HUES6 (cell line): Measurements from ENCODE around the gene KCNA3.

Experiments
- H3K27ac ChIP-seq: 2 replicates; pipeline ENCODE4 v1.7.0; 2013; ENCODE audit warnings: low read depth, mild to moderate bottlenecking, low read length, inconsistent platforms
- H3K27me3 ChIP-seq: 2 replicates; pipeline ENCODE4 v1.6.1; 2013; ENCODE audit warnings: low read length; ENCODE audit not compliant: control insufficient read depth, insufficient read depth
- H3K36me3 ChIP-seq: 2 replicates; pipeline ENCODE4 v1.6.1; 2013; ENCODE audit warnings: low read length; ENCODE audit not compliant: control insufficient read depth, insufficient read depth
- H3K4me1 ChIP-seq: 2 replicates; pipeline ENCODE4 v1.6.1; 2013; ENCODE audit warnings: low read length; ENCODE audit not compliant: control insufficient read depth, insufficient read depth
- H3K4me3 ChIP-seq: 2 replicates; pipeline ENCODE4 v1.5.1; 2013; ENCODE audit warnings: low read depth, low read length
- H3K9ac ChIP-seq: one replicate; pipeline ENCODE4 v1.6.1; 2013; ENCODE audit warnings: mild to moderate bottlenecking, low read length
- H3K9me3 ChIP-seq: 2 replicates; pipeline ENCODE4 v1.6.1; 2013; ENCODE audit warnings: low read depth, low read length; ENCODE audit not compliant: control insufficient read depth, insufficient read depth

KCNA3 gene

GRCh38 chr1:110628323-110629105 lies 46.2 kb downstream of the KCNA3 start:
- Histone ChIP-seq H3K36me3 (no peaks in the 10 kb centered on the region), H3K4me3 (no peak overlapping the region), H3K4me1 (no peaks in the 10 kb centered on the region), H3K9me3 (no peaks in the 10 kb centered on the region), H3K9ac (no peak overlapping the region), H3K27me3 (peaks cover 23% of the 10 kb centered on the region), H3K27ac (no peak overlapping the region)

GRCh38 chr1:110627764-110628163 lies 47.0 kb downstream of the KCNA3 start:
- no peaks in the 10 kb centered on the region for H3K4me1 ChIP-seq
- no peak overlapping the region for H3K27ac ChIP-seq
- H3K27me3 ChIP-seq = peaks cover 30% of the 10 kb centered on the region
- no peak overlapping the region for H3K9ac ChIP-seq
- no peaks in the 10 kb centered on the region for H3K36me3 ChIP-seq
- H3K4me3 ChIP-seq = no peak overlapping the region
- H3K9me3 ChIP-seq = no peaks in the 10 kb centered on the region

GRCh38 chr1:110626889-110627288 lies 47.9 kb downstream of the KCNA3 start:
- Histone ChIP-seq H3K36me3 (no peaks in the 10 kb centered on the region), H3K27ac (no peak overlapping the region), H3K4me1 (no peaks in the 10 kb centered on the region), H3K9ac (no peak overlapping the region), H3K9me3 (no peaks in the 10 kb centered on the region), H3K27me3 (peaks cover 33% of the 10 kb centered on the region), H3K4me3 (no peak overlapping the region)
